HuH-7 (cell line): Measurements from ENCODE around the gene DOK6.
A peak's percentile ranks its signal among the peaks of the same experiment; 100 is the strongest.

ENCODE experiments used
- DNase-seq: peaks from one replicate; pipeline ENCODE4 v3.0.0; 2011; ENCODE audit warnings: low spot score

Gene DOK6

DNA sequence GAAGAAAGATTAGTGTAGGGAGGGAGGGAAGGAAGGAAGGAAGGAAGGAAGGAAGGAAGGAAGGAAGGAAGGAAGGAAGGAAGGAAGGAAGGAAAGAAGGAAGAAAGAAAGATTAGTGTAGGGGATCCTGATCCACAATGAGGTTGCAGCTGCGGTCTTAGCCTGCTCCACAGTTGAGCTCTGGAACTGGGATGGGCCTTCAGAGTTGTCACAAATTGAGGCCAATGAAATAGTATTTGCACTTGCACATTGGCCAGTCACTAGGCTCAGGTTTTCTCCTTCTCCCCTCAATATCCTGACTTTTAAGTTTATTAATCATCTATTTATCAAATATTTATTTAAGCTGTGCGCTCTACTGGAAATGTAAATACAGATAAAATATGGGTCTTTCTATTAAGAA is 34.3 kb downstream of the DOK6 start:
- DNase-seq = no peak

DNA sequence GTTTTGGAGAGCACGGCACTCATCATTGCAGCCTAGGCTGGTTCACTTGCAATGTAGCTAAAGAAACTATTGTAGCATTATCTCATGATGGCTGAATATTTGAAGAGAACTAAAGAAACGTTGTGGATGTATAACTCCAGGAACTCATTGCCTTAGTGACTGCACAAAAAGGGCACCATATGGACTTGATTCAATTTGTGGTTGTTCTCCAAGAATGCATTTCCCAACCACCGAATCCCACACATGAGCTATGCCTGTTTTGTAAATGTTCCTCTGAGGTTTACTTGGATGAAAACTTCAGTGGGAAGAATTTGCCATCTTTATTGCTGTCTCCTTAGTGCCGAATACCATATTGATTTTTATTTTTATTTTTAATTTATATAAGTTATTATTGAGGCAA is 43.5 kb downstream of the DOK6 start:
- DNase-seq = no peak

DNA sequence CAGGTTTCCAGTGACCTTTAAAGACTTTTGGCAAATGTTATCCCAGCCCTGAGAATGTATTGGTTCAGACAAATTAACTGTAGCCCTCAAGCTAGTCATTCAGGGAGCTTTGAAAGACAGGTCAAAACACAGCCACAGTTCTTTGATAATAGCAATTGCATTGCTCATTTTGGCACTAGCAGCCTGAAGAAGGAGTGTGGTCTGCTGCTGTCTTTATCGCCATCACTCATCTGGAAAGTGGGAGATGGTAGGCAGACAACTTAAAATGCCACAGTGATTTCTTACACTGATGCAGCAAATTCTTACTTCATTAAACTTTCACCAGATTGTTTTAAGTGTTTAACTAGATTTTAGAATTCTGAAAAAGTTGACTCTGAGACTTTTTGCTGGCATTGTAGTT is 47.2 kb downstream of the DOK6 start:
- no peak for DNase-seq

DNA sequence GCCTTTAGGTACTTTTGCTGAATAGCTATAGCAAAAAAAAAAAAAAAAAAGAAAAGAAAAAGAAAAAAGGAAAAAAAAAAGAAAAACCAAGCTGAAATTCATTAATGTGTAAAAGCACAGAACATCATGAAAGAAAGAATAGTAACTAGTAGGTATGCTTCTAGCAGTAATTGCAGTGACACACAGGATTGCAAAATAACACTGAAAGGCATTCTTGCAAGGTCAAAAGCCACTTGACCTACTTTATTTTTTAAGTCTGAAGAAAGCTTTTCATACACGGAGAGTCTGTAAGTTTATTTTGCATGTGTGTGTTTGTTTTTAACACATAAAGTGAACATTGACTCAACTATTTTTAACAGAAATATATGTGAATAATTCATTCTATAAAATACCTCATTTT is 54.4 kb downstream of the DOK6 start:
- DNase-seq = no peak

DNA sequence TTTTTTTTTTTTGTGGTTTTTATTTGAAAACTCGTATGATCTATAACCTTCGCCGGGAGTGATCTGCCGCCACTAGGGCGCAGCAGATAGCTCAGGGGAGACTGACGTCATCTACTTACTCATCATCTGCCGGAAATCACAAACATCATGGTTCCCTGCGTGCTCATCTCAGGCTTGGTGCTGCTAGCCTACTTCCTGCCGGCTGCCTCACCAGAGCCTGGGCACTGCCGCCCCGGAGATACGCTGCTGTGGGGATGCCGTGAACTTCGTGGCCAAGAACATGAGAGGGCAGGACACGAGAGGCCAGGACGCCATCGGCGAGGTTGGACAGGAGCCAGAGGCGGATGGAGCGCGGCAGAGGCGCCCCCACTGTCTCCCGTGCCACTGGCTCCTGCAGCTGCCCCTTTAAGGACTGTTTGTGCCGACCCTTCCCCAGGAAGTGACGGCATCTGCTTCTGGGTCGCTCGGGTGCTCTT is 68.8 kb downstream of the DOK6 start:
- DNase-seq = no peak

DNA sequence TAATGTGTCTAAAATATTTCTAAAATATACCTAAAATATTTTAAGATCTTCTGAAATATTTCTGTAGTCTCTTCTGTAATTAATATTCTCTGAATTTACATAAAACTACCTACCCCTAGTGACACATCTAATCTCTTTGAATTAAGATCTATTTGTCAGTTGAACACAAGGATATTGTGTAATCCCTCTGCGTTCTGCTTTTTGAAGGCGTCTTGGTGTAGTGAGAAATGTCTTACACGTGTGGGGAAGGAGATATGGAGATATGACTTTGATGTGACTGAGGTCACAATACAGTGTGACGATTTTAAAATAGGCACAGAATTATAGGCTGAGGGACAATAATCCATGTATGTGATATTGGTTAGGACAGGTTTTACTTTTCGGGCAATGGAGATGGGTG is 79.8 kb downstream of the DOK6 start:
- DNase-seq = no peak

DNA sequence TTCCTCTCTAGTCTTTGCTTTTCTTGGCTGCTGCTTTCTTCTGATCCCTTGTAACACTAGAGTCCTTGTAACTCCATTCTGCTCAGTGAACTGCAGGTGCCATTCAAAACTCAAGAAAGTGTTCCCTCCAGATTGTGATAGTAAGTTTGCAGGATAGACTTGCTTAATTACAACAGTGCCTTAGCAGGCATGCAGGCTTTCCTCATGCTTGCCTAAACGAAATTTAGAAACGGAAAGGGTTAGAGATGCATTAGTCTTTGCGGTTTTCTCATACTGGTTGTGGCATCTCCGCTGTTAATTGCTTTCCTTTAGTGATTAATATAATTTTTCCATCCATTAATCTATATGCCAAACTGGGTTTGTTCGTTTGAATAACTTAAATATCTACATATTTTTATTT is 82.9 kb downstream of the DOK6 start:
- DNase-seq = no peak

DNA sequence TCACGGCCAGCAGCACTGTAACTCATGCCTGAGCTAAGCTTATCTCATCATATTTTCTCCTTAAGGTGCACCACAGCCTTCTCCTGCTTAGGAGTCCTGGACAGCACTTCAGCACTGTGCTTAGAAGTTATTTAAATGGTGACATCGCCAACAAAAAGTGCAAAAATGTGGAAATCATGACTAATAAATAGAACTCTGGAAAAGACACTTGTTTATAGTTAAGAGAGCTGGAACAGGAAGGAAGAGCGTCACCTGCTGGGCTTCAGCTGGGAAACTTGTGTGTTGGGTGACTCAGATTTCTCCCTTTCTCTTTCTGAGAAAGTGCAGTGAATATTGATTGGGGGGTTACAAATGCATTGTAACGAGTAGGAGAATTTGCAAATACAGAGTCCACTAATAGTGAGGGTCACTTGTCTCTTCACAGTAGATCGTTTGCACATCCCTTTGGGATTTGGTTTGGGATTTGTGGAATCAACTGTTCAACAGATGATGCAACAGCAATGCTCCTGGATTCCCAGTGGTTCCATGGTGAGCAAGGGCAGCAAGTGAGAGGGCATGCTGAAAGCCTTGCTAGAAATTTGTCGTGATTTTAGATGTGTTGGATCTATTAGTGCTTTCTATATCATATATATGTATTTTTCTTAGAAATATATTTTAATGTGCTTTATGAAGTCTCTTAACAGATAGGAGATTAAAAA is 84.2 kb downstream of the DOK6 start:
- DNase-seq = peak; percentile 3

DNA sequence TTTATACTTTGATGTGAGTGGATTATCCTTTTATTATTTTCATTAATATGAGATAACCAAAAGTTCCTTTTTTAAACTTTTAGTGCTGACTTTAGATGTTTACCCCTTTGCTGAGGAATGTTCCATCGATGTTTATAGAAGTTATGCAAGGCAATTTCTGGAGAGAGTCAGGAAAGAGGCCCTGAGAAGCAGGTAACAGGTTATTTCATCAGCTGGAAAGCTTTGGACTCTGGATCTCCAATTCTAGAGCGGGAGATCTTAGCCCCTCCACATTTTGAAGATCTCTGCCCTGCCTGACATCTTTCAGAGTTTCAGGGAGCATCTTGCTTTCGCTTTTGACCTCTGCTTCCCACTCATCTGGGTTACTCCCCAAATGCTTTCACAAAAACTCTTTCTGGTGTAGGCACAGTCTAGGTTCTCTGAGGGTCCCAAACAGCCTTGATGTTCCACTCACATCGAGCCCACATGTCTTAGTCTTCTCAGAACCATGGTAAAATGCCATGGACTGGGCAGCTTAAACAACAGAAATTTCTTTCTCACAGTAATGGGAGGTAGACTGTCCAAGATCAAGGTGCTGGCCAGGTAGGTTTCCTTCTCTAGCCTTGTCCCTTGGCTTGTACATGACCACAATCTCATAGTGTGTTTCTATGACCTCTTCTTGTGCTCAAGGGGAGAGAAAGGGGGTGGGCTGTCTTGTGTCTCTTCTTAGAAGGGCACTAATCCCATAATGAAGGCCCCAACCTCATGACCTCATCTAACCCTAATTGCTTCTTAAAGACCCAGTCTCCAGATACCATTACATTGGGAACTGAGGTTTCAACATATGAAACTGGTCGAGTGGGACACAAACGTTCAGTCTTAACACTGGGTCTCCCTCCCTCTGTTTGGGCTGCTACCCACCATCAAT is 87.1 kb downstream of the DOK6 start:
- DNase-seq = no peak

DNA sequence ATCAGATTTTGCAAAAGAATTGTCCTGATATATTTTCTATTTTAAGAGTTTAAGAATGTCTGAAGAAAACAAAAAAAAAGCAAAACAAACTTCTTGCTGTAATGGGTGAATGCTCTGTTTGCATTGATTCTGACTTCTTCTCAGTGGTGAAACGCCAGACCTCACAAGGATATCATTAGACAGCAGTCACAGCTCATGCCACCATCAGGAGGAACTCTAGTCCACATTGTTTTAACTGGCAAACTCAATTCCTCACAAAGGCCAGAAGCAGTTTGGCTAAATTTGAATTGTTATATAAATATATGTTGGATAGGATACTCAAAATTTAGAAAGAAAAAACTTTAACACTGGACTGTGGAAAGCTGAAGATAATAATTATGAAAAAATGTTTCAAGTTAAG is 89.4 kb downstream of the DOK6 start:
- DNase-seq = no peak

DNA sequence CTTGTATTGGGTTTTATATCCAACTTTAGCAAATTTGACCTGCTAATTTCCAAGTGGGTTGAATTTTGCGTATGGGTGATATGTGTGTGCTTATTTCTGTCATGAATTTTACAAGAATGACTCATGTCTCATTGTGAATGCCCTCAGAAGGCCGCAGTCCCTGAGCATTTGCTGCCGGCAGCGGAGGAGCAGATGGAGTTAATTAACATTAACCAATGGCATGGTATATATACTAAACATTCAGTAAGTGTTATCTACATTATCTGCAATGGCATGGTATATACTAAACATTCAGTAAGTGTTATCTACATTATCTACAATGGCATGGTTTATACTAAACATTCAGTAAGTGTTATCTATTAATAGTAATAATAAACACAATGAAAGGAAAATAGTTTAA is 90.1 kb downstream of the DOK6 start:
- DNase-seq = no peak

DNA sequence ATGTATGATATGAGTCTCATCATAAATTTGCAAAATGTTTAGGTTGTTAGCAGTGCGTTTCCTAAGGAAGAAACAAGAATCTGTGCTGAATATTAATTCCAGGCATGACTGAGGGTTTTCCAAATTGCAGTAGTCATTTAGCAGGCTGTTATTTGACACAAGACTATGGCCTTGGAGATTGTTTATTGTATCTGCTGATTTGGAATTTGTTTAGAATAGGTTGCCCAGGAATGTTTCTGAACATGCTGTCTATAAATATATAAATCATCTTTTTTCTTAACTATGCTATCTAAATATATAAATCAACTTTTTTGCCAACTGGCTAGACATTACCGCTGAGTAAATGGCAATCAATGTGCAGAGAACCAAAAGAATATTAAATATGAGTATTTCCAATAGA is 90.9 kb downstream of the DOK6 start:
- DNase-seq = no peak

DNA sequence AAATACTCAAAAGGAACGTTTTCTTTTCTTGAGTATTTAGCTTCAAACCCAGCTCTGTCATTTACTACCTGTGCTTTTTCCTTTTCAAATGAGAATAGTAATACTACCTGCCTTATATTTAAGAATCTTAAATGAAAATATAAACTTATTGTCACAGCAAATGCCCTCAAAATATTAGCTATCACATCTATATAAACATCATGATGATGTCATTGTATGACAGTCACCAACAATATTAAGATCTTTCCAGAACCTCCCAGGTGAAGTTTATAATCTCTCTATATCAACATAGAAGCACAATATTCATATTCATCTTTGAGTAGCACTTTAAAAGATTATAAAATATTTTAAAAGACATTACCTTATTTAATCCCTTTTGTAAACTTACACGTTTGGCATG is 92.2 kb downstream of the DOK6 start:
- DNase-seq = no peak

DNA sequence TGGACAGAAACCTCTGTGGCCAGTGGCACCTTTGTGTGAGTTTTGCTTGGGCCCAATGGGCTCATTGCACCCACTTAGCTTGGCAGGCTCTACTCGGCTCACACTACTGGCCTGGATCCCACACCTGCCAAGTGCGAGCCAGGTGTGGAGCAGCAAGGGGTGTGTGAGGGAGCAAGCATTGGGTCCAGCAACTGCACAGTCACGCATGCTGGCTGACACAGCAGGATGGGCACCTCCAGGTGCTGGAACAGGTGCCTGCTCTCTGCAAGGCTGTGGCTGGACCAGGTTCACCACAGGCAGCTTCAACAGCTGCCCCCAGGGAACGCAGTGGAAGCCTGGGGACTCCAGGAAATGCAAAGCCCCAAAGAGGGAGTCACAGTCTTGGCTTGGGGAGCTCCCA is 94.2 kb downstream of the DOK6 start:
- no peak for DNase-seq

DNA sequence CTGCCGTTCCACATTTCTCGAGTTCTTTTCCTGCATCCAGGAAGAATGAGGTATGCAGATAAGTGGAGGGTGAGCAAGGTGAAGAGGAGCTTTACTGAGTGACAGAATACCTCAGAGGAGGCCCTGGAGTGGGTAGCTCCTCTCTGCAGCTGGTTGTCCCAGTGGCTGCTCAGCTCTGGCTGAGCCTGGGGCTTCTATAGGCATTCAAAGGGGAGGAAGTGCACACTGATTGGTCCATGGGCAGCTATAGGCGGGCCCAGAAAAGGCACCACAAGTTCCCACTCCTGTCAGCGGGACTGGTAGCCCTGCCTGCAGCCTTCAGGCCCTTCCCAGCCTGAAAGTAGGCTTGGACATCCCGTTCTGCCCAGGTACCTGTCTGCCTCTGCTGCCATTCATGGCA is 94.7 kb downstream of the DOK6 start:
- no peak for DNase-seq

DNA sequence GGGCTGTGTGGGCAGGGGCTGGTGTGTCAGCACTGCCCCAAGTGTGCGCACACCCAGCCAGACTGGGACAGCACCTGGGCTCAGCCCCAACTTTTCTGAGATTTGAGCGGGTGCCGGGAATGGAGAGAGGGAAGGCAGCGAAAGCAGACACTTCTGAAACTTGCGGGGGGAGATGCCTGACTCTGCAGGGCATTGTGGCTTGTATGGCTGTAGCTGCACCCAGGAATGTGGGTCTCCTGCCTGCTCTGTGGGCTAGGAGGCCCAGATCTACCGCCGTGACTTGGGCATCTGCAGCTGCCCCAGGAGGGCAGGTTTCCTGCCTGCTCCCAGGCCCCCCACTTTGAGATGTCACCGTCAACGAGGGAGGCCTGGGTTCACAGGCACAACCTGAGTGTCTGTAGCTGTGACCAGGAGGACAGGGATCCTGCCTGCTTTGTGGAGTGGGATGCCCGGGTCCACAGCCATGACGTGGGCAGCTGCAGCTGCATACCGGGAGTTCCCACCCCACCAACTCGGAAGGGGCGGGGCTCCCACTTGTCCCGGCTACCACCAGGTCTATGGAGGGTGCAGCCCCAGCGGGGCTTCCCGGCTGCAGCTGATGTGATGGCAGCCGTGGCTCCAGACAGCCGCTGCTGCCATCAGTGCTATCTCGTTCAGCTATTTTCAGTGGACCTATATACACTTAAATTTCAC is 95.3 kb downstream of the DOK6 start:
- no peak for DNase-seq

DNA sequence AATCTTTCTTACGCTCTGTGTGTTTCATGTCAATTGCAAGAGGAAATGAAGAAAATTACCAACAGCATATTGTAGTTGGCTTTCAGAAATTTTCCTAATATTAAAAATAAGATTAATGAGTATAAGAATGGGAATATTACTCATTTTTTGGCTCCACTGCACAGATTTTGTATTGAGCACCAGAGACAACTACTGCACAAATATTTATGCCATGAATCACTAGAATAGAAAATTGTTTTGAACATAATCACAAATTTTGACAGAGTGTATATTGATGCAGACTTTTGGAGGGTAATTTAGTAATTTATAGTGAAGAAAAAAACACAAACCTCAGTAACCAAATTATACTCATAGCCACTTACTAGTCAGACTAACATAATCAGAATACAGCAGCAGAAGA is 118.3 kb downstream of the DOK6 start:
- DNase-seq = no peak

DNA sequence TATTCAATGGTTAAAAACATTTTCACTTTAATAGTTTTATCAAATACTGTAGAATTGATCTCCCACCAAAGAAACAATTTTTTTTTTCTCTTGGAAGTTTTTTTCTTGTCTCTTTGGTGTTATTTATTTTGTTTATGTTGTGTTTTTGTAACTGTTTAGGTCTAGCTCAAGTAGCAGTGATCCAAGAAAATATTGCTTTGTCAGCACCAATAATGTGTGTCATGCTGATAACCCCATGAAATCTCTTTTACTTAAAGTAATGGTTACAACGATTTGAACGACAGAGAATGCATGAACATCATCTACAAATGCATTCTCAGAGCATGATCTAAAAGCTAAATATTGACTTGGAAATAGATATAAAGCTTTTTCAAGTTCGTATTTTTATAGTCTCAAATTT is 122.9 kb downstream of the DOK6 start:
- DNase-seq = no peak

DNA sequence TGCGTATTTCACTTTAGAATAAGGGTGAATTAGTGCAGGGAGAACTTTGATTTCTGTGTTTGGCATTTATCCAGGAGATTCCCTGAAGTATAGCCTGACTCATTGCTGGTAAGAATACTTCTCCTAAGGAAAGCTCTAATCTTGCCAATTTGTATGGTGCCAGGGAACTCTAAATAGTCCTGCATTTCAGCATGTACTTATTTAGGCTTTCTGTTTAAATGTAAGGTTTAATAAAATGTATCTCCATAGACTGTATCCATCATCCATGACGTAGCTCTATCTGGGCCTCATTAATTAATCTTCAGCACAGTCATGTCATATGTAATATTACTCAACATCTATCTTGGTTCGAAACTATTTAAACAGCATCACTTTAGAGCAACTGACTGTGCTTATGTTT is 127.7 kb downstream of the DOK6 start:
- no peak for DNase-seq

DNA sequence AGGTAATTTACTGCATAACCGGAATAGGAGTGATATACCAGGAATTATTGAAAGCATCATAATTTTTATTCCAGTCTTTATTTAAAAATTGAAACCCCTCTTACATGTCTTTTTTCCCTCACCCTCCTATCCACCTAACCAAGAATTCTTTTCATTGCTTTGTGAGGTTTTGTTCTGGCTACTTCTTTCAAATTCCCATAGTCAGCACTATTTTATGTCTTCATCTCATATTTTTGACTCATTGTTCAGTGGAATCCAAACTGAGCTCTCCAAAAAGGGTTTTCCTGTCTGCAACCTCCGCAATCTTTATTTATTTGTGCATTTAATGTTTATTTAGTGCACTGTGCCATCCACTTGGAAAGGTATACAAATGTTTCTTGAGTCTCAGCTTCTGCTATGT is 128.5 kb downstream of the DOK6 start:
- no peak for DNase-seq

DNA sequence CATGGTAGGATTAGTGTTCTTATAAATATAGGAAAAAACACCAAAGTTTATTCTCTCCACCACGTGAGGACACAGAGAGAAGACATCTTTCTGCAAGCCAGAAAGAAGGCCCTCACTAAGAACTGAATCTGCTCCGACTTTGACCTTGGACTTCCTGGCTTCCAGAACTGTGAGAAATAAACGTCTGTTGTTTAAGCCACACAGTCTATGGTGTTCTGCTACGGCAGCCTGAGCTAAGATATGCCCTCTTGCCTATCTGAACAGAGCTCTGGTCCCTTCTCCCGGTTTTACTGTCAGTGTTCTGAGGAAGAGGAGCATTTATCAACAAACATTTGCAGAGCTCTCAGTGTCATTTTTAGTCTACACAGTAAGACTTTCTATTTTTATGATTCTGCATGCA is 131.3 kb downstream of the DOK6 start:
- no peak for DNase-seq

DNA sequence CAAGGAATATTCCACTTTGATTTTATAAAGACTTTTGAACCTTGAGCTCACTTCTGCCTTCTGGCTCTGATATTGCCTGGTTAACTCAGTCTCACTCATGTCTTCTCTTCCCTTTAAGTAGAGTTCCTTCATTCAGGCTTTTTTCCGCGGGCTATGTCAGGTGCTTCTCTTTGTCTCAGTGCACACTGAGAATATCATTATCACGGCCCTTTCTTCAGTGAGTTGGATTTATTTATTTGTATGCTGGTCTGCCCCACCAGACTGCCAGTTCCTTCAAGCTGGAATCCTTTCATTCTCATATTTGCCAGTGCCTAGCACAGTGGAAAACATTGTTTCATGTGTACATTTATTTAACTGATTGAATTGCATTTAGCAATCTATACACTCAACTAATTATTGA is 136.5 kb downstream of the DOK6 start:
- no peak for DNase-seq

DNA sequence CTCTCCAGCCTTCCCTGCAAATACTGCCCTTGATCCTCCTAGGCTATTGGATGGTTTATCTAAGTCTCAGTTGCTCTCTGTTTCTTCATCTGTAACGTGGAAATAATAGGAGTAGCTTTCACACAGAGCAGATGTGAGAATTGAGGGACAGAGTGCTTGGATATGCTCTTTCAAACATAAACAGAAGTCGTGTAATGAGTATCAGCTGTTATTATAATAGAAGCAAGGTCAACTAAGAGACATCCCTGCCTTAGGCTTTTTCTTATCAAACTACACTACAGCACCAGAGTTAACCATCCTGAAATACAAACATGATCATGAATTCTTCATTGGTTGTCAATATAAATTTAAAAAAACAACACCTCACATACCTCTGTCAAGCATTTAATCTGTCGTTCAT is 138.2 kb downstream of the DOK6 start:
- no peak for DNase-seq
